HUES64 (cell line): ENCODE measurements around the gene IGDCC3.

Experiments
- H3K27ac ChIP-seq: 2 replicates; pipeline ENCODE4 v1.7.0; 2013; ENCODE audit warnings: low read depth, low read length, inconsistent platforms
- H3K27me3 ChIP-seq: 2 replicates; pipeline ENCODE4 v1.6.1; 2013; ENCODE audit warnings: mild to moderate bottlenecking, low read length; ENCODE audit not compliant: insufficient read depth
- H3K36me3 ChIP-seq: 2 replicates; pipeline ENCODE4 v1.6.1; 2013; ENCODE audit warnings: mild to moderate bottlenecking, low read length; ENCODE audit not compliant: insufficient read depth
- H3K4me1 ChIP-seq: 2 replicates; pipeline ENCODE4 v1.6.1; 2013; ENCODE audit warnings: mild to moderate bottlenecking, low read length, moderate library complexity; ENCODE audit not compliant: insufficient read depth
- H3K4me3 ChIP-seq: 2 replicates; pipeline ENCODE4 v1.5.1; 2013; ENCODE audit warnings: mild to moderate bottlenecking, low read length, moderate library complexity
- H3K9ac ChIP-seq: 2 replicates; pipeline ENCODE4 v1.6.1; 2013; ENCODE audit warnings: mild to moderate bottlenecking, low read depth, low read length
- H3K9me3 ChIP-seq: 2 replicates; pipeline ENCODE4 v1.6.1; 2013; ENCODE audit warnings: low read depth, low read length; ENCODE audit not compliant: insufficient read depth
- WGBS: fragments of 150-250, 120-280 bp; methylation state at CpG from one replicate; pipeline ENCODE4 v1.1.7; 2013; ENCODE audit warnings: missing lambda C conversion rate; 5-methylcytosine and 5-hydroxymethylcytosine counted together

Gene IGDCC3

DNA sequence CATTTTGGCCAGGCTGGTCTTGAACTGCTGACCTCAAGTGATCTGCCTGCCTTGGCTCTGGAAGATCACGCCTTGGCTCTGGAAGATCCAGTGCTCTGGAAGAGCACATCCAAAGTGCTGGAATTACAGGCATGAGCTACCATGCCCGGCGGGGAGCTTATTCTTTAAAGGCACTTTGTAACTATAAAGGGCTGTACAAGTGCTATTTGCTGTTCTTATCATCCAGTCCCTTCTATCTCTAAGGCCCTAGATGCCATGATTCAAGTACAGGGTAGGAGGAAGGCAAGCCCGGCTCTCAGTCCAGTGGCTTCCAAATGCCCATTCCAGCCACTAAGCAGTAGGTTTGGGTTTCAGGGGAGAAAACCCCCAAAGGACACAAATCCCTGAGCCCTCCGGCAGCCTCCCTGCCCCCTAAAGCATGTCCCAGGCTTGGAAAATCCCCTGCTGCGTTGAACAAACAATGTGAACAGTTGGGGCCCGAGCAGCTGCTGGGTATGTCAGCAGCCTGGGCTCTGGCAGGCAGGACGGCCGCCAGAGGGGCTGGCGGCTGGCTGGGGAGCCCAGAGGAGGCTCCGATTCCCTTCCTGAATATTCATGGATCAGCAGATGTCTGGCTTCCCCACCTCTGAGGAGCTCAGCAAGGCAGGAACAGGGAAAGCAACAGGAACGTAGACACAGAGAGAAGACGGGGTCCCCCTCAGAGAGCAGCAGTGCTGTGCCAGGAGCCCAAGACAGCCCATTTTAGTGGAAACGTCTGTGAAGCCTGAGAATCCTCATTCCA lies 37.2 kb upstream of the IGDCC3 start:
- H3K27me3 ChIP-seq: no peaks in the 10 kb centered on the region
- H3K9me3 ChIP-seq: no peaks in the 10 kb centered on the region
- H3K4me3 ChIP-seq: peak overlapping the region; percentile 29
- peak overlapping the region; percentile 93 for H3K27ac ChIP-seq
- 11% methylated on average over 14 of the region's 14 CpGs for WGBS
- H3K4me1 ChIP-seq: peaks cover 85% of the 10 kb centered on the region
- peak overlapping the region; percentile 34 for H3K9ac ChIP-seq
- H3K36me3 ChIP-seq: 0 out of 2 replicates have a peak, but pooled peaks cover under 1% of the 10 kb centered on the region

DNA sequence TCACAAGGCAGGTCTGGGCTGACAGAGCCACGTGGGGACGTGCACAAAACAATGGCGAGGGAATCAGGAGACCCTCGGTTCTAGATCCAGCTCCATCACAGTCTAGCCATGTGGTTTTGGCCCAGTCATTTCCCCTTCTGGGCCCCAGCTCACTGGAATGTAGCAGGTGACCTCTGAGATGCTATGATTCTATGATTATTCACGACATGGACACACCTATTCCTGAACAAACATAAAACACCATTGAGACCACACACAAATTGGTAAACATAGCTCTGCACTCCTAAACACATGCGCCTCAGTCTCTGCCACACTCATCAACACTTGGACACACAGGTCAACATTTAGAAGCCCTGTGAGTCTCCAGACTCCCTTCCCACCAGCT lies 36.0 kb upstream of the IGDCC3 start:
- 92% methylated on average over 6 of the region's 6 CpGs for WGBS
- no peak overlapping the region for H3K4me3 ChIP-seq
- H3K4me1 ChIP-seq: peaks cover 73% of the 10 kb centered on the region

DNA sequence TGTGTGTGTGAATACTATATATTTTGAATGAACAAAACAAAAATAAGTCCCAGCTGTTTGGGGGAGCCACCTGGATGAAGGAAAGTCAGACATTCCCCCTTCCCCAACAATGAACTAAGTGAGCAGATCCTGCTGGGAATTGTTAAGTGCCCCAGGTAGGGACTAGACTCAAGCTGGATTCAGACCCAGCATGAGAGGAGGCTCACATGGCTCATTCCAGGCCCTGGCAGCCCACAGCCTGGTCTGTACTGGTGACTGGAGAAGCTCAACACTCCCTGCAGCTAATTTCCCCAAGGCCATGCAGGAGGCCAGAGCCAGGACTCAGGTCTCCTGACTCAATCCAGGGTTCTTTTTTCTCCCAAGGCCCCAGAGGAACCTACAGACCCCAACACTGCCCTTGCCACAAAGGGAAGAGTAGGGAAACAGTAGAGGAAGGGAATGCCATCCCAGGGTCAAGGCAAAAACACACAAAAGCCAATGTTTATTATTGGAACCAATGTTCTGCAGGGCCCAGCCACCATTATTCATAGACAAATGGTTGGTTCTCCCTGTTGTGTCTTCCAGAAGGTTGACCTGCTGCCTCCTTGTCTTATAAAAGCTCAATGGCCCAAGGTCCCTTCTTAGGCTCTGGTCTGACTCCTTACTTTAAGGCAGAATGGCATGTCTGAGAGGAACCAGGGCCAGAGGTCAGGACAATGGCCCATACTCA lies 35.4 kb upstream of the IGDCC3 start:
- no peak overlapping the region; the same call in 1 of the 2 replicates for H3K9ac ChIP-seq
- peak overlapping the region; percentile 47 for H3K27ac ChIP-seq
- no peaks in the 10 kb centered on the region for H3K9me3 ChIP-seq
- no peaks in the 10 kb centered on the region for H3K27me3 ChIP-seq
- 0 out of 2 replicates have a peak, but pooled peaks cover 3% of the 10 kb centered on the region for H3K36me3 ChIP-seq
- peaks cover 68% of the 10 kb centered on the region for H3K4me1 ChIP-seq
- H3K4me3 ChIP-seq: no peak overlapping the region

More for the DNA sequence above, 36.0 kb upstream of the IGDCC3 start:
- H3K9me3 ChIP-seq: no peaks in the 10 kb centered on the region
- H3K36me3 ChIP-seq: 0 out of 2 replicates have a peak, but pooled peaks cover 3% of the 10 kb centered on the region
- no peak overlapping the region for H3K27ac ChIP-seq
- no peaks in the 10 kb centered on the region for H3K27me3 ChIP-seq
- H3K9ac ChIP-seq: no peak overlapping the region

DNA sequence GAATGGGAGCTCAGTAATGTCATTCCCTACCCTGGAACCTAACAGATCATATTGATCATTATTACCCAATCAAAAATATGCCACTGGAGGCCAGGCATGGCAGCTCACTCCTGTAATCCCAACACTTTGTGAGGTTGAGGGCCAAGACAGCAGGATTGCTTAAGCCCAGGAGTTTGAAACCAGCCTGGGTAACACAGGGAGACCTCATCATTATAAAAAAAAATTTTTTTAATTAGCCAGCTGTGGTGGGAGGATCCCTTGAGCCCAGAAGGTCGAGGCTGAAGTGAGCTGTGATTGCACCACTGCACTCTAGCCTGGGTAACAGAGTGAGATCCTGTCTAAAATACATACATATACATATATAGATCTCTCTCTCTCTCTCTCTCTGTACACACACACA lies 34.8 kb upstream of the IGDCC3 start:
- H3K27ac ChIP-seq: no peak overlapping the region
- H3K4me1 ChIP-seq: peaks cover 61% of the 10 kb centered on the region
- H3K4me3 ChIP-seq: no peak overlapping the region
- H3K36me3 ChIP-seq: 0 out of 2 replicates have a peak, but pooled peaks cover 3% of the 10 kb centered on the region
- H3K9me3 ChIP-seq: no peaks in the 10 kb centered on the region
- no peak overlapping the region for H3K9ac ChIP-seq
- WGBS: 56% methylated on average over 1 of the region's 1 CpG
- no peaks in the 10 kb centered on the region for H3K27me3 ChIP-seq

DNA sequence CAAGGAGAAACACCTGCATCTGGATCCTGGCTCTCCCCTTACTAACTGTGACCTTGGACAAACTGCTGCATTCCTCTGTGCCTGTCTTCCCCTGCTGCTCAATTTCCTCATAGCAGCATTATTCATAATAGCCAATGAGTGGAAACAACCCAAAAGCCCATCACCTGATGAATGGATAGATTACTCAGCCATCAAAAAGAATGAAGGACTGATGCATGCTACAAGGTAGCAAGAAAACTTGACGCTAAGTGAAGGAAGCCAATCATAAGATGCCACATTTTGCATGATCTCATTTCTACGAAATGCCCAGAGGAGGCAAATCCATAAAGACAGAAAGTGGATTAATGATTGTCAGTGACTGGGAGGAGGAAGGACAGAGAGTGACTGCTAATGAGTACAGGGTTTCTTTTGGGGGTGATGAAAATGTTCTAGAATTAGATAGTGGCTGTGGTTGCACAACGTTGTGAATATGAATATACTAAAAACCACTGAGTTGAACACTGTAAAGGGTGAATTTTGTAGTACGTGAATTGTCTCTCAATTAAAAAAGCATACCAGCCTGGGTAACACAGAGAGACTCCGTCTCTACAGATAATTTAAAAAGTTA lies 33.8 kb upstream of the IGDCC3 start:
- Histone ChIP-seq H3K27me3 (no peaks in the 10 kb centered on the region), H3K9me3 (no peaks in the 10 kb centered on the region), H3K4me3 (no peak overlapping the region), H3K36me3 (0 out of 2 replicates have a peak, but pooled peaks cover 3% of the 10 kb centered on the region), H3K9ac (no peak overlapping the region), H3K4me1 (peaks cover 52% of the 10 kb centered on the region), H3K27ac (no peak overlapping the region)
- 89% methylated on average over 5 of the region's 5 CpGs for WGBS

DNA sequence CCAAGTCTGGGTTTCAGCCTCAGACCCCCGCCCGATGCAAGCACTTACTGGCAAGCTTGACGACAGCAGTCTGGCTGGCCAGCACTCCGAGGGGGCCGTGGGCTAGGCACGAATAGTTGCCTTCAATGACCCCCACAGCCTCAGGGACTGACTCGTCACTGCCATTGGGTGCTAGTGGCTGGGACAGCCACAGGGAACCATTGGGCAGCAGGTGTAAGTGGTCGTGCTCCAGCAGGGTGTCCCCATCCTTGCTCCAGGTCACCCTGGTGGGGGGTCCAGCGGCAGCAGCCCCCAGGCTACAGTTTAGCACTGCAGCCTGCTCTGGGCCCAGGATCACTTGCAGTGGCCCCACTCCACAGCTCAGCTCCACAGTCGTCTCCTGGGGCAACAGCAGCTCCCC lies 33.2 kb upstream of the IGDCC3 start:
- Histone ChIP-seq H3K27ac (no peak overlapping the region), H3K27me3 (no peaks in the 10 kb centered on the region), H3K9ac (no peak overlapping the region), H3K4me1 (peaks cover 49% of the 10 kb centered on the region), H3K9me3 (no peaks in the 10 kb centered on the region), H3K4me3 (no peak overlapping the region), H3K36me3 (0 out of 2 replicates have a peak, but pooled peaks cover 3% of the 10 kb centered on the region)
- WGBS: 75% methylated on average over 10 of the region's 10 CpGs

DNA sequence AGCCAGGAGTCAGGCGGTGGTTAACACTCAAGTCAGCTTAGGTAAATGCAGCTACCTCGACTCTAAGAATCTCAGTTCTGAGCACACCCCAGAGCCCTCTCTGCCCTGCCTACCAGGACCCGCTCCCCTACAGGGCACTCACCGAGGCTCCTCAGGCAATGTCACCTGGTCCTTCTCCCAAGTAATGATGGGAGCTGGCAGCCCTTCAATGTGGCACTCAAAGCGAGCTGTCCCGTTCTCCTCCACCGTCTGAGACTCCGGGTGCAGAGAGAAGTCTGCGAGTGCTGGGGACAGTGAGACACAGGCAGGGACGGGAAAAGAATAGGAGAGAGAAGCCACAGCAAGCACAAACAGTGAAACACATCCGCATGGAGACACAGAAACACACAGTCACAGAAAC lies 32.2 kb upstream of the IGDCC3 start:
- 91% methylated on average over 11 of the region's 11 CpGs for WGBS
- no peak overlapping the region for H3K27ac ChIP-seq
- peaks cover 41% of the 10 kb centered on the region for H3K4me1 ChIP-seq
- no peak overlapping the region for H3K4me3 ChIP-seq
- 0 out of 2 replicates have a peak, but pooled peaks cover 3% of the 10 kb centered on the region for H3K36me3 ChIP-seq
- H3K9ac ChIP-seq: no peak overlapping the region
- H3K9me3 ChIP-seq: no peaks in the 10 kb centered on the region
- H3K27me3 ChIP-seq: no peaks in the 10 kb centered on the region

DNA sequence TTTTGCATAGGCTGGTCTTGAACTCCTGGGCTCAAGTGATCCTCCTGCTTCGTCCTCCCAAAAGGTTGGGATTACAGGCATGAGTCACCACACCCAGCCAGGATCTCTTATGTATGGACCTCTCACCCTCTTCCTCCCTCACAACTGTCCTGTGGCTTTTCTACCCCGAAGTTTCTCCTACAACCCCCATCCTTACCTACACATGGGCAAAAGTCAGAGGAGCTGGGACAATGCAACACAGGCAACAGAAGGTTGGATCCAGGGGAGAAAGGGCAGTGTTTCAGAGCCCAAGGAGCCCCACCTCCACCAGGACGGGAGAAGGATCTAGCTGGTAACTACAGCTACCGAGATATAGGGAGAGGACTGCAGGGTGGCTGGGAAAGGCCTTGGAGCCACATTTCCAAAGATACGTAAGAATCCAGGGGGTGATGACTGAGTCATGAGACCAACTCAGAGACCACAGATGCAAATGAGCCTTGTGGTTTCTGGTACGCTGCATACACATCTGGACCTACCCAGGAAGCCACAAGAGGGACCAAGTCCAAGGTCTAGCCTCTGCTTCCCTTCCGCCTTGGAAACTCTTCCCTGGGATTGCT lies 31.3 kb upstream of the IGDCC3 start:
- Histone ChIP-seq H3K36me3 (0 out of 2 replicates have a peak, but pooled peaks cover 3% of the 10 kb centered on the region), H3K27ac (no peak overlapping the region), H3K27me3 (no peaks in the 10 kb centered on the region), H3K9ac (no peak overlapping the region), H3K4me1 (peaks cover 35% of the 10 kb centered on the region), H3K4me3 (no peak overlapping the region), H3K9me3 (no peaks in the 10 kb centered on the region)
- WGBS: 90% methylated on average over 7 of the region's 7 CpGs

DNA sequence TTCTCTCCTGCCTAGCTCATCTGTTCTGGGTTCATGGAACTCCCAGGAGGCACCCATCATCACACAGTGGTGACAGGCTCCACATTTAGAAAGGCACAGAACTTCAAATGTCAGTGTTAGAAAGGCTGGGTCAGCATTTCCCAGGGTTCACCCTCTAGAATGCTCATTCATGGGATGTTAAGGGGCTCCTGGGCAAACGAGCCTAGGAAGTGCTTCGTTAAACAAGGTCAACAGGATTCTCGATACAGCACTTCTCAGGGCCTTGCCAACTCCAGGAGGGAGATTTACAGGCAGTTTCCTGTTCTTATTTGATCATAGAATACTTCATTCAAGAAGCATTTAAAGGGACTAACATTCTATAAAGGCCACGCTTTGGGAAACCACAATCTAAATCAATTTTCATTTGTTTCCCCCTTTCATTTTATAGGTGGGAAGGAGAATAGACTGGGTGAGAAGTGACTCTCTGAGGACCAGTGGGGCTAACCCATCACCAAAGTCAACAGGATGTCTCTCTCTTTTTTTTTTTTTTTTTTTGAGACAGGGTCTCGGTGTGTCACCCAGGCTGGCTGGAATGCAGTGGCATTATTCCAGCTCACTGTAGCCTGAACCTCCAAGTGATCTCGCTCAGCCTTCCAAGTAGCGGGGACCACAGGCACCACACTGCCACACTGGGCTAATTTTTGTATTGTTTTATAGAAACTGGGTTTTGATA lies 30.7 kb upstream of the IGDCC3 start:
- 0 out of 2 replicates have a peak, but pooled peaks cover 3% of the 10 kb centered on the region for H3K36me3 ChIP-seq
- no peaks in the 10 kb centered on the region for H3K27me3 ChIP-seq
- no peaks in the 10 kb centered on the region for H3K9me3 ChIP-seq
- H3K4me3 ChIP-seq: no peak overlapping the region
- WGBS: 91% methylated on average over 6 of the region's 7 CpGs
- H3K9ac ChIP-seq: no peak overlapping the region
- peaks cover 35% of the 10 kb centered on the region for H3K4me1 ChIP-seq
- H3K27ac ChIP-seq: no peak overlapping the region

DNA sequence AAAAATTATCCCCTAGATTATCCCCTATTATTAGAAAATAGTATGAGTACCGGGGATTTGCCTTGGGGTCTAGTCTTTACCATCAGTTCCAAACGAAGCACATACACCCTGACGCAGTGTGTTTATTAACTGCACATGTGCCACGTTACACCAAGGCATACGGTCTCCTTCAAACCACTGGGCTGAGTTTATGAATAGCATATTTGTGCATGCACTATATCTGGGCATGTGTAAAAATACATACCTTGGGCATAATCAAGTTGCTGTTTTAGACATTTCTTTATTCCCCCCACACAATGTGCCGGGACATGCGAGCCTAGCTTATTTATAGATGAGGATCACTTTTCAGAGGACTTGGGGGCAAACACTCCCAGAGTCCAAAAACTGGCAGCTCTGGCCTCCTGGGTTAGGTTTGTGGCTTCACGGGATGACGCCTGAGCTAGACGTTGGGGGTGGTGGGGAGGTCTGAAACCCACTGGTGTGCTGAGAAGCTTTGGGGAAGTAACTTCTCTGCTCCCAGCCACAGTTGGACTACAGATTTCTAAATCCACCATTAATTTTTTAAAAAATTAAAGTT lies 28.7 kb upstream of the IGDCC3 start:
- H3K9me3 ChIP-seq: no peaks in the 10 kb centered on the region
- no peak overlapping the region for H3K4me3 ChIP-seq
- H3K9ac ChIP-seq: no peak overlapping the region
- 0 out of 2 replicates have a peak, but pooled peaks cover 3% of the 10 kb centered on the region for H3K36me3 ChIP-seq
- WGBS: 96% methylated on average over 10 of the region's 10 CpGs
- no peak overlapping the region for H3K27ac ChIP-seq
- H3K27me3 ChIP-seq: no peaks in the 10 kb centered on the region
- H3K4me1 ChIP-seq: peaks cover 28% of the 10 kb centered on the region
